Hypothalamus (tissue), 51 donors: ENCODE measurements around the gene CELF2.
A peak's percentile ranks its signal among the peaks of the same experiment; 100 is the strongest.

ENCODE experiments used
- DNase-seq, 51 donors: peaks; one replicate each; lab custom pipeline; 2025; lab: John Stamatoyannopoulos, UW

CELF2 gene

DNA sequence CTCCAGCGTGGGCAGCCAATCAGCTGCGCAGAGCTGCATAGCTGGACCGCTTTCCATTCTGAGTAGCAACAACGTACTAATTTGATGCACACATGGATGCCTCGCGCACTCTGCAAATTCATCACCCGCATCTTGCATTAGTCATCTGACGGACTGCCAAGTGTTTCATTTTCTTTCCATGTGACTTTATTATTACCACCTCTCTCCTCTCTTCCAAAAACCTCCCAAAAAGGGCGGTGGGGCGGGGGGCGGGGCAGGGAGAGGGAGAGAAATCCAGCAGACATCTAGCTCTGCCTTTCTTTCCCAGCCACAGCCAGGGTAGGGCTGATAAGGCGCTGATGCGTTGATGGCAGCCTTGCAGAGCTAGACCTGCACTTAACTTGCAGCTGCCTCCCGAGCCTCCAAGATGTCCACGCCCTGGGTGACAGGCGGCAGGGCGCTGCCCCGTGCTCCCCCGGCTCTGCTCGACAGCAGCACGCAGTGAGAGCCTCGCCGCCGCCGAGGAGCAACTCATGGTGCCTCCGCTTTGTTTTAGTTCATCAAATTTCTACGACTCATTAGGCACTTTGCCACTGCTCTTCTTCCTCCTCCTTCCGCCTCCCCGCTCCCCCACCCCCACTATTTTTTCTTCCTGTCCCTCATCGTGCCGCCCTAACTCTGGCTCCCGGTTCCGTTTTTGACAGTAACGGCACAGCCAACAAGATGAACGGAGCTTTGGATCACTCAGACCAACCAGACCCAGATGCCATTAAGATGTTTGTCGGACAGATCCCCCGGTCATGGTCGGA lies 147.3 kb downstream of the CELF2 start:
- peak in 43 of 51 donors; percentile 35 to 89 (median 66) for DNase-seq

DNA sequence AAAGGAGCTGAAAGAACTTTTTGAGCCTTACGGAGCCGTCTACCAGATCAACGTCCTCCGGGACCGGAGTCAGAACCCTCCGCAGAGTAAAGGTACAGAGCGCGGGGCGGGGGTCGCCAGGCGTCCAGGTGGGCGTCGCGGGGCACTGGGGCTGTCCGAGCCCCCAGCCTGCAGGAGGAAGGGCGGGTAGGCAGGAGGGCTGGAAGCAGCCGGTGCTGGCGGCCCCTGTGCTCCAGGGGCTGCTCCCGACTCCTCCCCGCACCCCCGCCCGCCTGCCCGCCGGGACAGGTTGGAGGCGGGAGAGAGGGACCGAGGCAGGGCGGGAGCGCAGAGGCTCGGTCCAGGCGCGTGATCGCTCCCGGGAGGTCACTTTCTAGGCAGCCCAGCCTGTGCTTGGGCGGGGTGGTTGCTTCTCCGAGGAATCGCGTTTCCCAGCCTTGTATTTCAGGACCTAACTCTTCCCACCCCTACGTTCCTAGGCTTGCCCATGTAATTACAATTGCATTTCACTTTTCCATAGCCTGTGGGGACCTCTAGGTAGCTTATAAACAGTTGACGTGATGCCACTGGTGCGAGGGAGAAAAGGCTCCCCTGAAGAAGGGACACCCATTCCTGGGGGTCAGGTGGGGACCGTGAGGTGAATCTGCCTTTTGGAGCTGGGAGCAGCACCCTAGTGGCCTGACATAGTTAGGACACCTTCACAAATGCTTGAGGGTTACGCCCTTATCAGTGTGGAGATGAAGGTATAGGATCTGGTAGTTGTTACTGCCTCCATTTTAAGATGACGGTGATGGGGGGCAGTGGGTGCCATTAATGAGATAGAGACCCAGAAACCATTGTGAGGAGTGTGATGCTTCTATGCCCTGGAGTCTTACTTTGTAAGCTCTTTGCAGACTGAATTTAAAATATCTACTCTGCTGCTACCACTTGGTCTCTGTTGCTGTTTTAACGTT lies 148.2 kb downstream of the CELF2 start:
- peak in 26 of 51 donors; percentile 28 to 73 (median 49) for DNase-seq

DNA sequence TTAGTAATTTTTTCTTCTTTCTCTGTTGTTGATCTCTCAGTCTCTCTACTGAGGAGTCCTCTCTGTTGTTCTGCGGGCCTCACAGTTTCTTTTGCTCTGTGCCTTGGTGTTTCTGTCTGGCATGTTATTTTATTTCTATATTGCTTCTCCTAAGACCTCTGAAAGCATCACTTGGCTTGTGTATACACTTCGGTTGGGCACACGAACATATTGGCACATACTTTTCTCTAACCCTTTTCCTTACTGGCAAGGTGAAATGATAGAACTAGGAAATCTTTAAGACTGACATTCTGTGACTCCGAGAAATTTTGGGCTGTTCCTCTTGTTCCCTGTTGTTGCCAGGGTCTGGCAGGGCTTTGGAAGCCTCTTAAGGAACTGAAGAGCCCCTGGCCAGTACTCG lies 148.9 kb downstream of the CELF2 start:
- DNase-seq, result peak in 1 of 51 donors; percentile 30

DNA sequence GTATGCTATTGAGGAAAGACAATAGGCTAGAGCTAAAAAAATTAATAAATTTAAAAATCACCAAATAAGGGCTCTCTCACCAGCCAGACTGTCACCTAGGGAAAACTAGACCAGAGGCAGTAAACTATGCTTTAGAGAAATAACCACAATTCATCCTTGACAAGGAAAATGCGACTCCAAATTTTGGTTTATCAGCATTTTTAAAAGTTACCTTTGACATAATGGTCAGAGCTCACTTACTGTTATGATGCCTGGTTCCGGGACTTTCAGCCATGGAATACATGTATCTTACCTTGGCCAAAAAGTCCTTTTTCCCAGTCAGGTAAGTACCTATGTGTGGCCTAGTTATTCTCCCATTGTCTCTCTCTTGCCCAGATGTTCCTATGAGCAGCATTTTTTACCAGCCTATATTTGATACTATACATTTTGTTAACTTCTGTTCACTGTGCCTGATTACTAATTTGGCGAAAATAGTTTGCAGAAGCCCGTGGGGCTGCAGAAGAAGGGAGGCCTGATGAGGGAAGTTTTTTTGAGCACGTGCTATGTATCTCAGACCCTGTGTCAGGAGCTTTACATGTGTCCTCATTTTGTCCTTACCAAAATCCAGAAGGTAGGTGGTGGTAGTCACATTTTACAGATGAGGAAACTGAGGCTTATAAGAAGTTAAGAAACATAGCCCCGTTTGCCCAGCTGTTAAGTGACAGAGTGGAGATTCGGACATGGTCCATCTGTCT lies 149.7 kb downstream of the CELF2 start:
- no peak for DNase-seq

DNA sequence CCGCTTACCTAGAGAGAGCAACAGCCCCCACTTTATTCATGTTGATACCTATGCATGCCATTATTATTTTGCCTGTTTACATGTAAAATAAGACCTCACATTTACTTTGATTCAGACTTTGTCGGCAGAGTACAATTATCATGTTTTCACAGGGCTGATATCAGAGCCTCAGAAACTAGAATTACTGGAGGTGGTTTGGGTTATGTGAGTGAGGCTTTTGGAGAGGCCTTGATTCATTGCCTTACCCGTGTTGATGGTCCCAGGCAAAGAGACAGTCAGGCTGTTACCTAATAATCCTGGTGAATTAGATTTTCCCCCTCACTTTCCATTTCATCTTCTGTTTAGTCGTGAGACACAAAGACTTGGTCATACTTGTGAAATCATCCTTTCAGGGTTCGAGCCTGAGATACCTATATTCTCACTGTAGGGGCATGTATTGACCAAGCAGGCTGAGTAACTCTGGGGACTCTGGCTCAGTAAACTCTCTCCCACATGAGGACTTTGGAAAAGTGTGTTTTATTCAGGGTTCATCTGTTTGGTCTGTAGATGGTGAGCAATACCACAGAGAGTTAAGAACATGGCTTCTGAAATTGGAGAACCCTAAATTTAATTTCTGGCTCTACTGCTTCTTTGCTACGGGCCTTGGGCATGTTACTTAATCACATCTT lies 150.9 kb downstream of the CELF2 start:
- DNase-seq, result no peak

DNA sequence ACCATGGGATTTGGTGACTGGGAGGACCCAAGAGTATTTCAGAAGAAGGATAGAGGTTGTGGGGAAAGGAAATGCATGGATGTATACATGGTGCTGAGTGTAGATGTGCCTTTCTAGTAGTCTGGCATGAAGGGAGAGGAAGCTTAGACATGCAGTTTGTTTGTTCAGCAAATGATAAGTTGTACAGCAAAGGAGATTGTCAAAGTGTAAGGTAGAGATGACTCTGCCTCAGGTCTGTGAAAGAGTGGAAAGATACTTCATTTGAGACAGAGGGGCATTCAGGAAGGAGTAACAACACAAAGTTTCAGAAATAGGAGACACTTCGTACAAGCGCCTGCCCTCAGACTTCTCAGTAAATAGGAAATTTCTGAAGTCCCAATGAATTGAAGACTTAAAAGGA lies 152.3 kb downstream of the CELF2 start:
- DNase-seq, result no peak

DNA sequence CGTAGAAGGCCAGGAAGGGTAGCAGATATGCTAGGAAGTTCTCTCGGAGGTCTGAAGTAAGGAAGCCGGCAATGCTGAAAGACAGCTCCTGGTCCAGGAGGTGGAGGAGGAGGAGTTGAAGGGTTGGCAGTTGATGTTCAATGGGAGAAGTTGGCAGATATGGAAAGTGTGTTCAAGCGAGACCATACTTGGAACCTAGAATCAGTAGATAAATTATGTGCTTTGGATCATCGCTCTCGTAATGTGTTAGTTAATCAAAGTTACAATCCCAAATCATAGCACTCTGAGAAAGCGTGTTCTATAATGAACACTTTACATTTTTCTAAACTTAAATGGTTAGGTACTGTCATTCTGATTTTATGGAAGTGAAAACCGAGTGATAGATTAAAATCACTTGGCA lies 152.9 kb downstream of the CELF2 start:
- DNase-seq, result no peak

DNA sequence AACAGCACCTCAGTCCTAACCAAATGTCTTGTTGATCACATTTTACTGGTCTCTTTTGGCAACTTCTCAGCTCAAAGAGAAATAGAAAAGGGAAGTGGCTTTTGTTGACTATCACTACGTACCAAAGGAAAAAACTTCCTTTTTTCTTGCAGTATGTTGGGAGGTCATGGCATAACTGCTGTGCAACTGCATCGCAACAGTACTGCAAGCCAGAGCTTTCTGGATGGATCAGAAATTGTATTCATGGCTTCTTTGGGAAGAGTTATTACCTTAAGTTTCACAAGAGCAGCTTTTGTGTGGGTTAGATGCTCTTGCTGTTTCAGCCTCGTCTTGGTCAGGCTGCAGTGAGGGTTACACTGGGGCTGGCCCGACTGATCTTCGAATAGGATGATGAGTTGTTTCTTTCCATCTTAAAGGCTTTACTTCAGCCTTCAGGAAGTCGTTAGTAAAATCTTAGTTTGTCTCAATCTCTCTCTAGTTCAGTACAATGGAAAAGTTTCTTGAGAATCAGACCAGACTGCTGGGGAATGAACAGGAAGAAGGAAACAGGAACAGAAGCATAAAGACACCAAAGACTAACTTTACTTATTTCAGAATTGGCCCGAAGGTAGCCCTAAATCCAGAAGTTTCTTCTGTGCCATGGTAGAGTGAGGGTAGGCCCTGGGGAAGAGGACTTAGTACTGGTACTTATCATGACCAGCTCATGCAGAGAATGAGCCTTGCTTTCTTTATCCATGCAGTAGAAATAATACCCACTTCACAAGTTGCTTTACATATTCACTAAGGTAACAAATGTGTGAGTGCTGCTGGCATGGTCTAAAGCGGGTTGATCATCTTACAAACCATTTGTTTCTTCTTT lies 153.6 kb downstream of the CELF2 start:
- DNase-seq, result peak in 1 of 51 donors; percentile 23

DNA sequence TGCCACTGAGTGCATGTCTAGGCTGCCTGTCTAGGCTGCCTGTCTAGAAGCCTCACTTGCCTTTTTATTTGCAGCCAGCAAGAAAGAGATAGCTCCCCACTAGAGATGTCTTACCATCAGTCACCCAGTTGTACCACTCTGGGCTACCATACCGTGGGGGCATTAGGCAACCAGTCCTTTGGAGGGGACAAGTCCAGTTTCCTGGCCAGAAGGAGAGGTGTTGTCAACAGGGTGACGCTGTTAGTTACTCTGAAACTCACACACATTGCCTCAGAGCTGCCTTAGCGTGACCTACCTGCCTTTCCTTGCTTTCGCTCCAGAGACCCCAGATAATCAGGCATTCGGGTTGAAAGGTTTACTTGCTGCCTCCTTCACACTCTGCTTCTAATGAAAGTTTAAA lies 155.4 kb downstream of the CELF2 start:
- DNase-seq, result no peak

DNA sequence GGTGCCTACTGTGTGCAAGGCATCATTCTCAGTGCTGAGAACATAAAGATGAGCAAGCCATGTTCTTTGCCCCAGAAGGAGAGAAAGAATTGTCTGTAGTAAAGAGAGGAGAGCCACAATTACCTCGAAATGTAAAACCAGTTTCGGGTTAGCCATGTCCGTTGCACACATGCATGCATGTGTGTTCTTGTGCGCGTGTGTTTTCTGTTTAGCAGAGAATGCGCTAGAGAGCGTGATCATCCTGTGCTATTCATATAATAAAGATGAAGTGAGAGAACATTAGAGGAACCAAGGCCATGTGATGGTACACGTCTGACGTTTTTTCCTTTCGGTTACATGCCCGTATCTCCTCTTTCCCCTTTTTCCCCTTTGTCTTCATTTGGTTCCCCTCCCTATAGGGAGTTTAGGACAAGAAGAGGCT lies 158.2 kb downstream of the CELF2 start:
- peak in 3 of 51 donors; percentile 15 to 20 (median 16) for DNase-seq

DNA sequence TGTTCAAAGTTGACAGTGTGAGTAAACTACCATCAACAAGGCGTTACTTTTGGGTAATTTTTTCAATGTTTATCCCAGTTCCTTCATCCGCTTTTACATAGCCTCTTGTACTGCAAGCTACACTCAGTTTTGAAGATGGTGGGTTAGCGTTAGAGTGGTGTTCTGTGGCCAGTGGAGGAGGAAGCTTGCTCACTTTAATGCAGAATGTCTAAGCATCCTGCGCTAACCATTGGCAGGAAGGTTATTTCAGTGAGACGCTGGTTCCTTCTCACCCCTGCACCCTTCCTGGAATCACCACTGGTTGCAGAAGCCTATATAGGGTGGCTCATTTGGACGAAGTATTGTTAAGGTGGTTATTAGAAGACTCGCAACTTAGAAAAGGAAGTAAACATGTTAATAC lies 159.1 kb downstream of the CELF2 start:
- DNase-seq, result no peak

DNA sequence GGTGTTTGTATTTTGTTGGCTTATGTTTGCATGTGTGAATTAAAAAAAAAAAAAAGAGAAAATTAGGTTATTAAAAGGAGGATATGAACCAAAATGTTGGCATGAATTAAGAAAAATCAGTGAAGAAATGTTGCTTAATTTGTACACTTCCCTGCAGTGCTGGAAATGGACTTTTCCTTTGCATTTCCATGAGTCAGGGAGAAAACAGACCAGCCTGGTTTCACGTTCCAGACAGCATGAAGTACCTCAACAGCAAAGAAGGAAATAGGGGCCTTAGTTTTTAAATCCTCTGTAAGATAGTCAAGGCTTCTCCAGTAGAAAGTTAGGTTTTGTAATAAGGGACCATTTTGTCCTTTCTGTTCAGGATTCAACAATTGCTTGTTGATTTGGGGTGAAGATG lies 159.7 kb downstream of the CELF2 start:
- no peak for DNase-seq

DNA sequence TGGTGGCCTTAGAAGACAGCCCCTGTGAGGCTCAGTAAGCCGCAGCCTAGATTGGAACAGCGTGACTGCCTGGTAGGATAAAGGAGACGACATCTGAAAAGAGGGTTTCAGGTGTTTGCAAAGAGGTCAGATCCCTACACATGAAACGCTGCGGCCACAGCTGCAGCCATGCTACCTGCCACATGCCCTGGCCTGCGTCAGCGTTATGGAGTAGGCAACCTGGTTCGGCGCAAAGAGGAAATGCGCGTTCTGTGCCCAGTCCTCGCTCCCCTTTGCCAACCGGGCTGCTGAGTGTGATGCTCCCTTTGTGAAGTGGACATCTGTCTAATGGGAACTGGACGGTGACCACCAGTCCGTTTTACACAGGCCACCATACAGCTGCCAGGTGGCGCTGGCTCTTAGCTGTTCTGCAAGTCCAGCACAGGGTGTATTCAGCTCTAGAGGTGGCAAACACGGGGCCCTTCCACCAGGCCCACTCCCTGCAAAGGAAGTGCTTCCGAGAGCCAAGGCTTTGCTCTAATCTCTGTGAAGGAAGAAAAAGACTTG lies 160.3 kb downstream of the CELF2 start:
- peak in 5 of 51 donors; percentile 20 to 35 (median 22) for DNase-seq

DNA sequence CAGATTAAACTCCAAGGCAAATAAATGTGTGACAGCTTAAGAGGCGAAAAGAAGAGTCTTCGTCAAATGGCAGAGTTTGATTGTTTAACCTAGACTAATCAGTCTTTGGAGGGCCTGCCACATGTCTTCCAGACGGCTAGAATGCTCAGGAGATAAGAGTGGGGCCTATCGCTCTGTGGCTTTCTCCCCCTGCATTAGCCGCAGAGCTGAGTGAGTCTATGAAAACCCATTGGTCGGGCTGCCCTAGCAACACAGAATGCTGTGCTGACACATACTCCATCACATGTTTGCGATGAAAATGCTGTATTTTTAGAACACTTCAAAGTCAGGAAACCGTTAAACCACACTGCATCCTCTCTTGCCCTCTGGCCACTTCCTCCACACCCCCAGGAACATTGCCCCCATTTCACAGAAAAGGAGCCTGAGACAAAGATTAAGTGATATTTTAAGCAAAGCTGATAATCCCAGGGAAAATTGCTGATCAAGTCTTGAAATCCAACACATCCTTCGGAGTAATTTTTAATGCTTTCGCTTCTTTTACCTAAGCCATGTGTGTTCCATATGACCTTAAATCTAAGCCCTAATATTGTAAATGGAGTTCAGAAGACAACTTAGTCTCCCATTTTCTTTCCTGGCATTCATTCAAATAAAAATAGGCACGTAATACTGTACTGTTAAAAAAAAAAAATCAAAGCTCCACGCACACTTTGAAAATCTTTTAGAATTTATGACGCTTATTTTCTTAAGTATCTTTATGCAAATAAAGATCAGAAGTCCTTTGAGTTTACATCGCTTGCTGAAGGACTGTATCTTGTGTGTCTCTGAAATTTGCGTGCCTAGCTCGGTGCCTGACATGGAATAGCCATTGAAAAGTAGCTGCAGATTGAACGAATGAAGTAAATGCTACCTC lies 161.2 kb downstream of the CELF2 start:
- DNase-seq, result peak in 13 of 51 donors; percentile 10 to 58 (median 31)

DNA sequence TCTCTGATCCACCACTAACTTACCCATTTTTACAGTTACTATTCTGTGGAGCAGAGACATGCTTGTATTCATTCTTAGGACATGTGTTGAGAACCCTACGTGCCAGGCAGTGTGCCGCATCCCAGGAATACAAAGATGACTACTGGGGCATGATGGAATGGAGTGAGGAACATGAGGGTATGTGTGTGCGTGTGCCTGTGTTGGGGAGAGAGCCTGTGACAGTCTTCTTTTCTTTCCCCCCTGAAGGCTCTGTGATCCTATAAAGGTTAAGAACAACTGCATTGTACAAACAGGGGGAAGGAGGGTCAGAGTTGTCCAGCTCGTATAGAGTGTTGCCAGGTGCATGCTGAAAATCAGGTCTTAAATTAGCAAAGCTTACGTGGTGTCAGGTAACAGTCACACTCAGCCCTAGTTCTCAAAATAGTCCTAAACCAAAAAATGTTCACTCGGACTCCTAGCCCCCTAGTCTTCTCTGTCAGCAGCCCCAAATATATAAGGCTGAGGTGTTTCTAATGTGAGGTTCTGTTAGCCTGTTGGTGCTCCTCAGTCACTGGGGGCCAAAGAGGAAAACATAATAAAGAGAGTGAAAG lies 161.9 kb downstream of the CELF2 start:
- no peak for DNase-seq

DNA sequence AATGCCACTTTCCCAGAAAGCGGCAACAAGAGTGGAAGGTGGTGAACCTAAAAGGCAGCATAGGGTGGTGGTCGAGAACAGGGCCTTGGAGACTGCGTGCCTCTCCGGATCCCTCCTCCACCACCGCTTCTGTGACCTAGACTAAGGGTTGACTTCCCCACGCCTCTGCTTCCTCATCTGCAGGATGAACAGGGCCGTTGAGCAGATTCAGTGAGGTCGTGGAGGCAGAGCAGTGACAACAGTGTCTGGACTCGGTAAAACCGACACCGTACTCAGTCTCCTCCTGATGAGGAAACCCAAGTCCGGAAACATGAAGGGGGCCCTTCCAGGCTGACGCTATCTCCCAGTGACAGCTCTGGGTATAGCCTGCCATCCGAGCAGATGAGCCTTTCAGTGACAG lies 162.6 kb downstream of the CELF2 start:
- DNase-seq, result peak in 4 of 51 donors; percentile 13 to 33 (median 22)

DNA sequence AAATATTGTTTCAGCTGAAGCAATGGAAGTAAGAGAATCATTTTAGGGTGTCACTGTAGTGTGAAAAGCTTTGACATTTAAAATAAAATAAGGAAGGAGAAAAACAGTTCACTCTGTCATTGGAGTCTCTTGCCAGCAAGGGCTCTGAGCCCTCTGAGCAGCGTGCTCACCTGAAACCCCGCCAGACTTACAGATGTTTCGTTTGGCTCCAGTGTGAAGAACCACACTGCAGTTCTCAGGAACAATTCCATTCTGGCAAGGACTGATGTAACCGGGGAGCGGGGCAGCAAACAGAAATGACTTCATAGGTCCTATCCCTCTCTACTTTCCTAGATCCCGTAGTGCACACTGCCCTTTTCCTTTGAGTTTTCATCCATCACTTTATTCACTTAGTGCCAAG lies 164.3 kb downstream of the CELF2 start:
- peak in 8 of 51 donors; percentile 11 to 31 (median 21) for DNase-seq
